Immature natural killer cell (primary cell): ENCODE results near the gene ST6GALNAC3. TPM values are rescaled to one million over a fixed set of nuclear protein-coding genes. Genes with fewer than 3 reads are reported as not detected.

ENCODE experiments used
- DNase-seq, 3 donors: peaks; one replicate each; pipeline ENCODE4 v3.0.0; 2022; ENCODE audit warnings: mixed read lengths in 1 of 3
- H3K27ac Mint-ChIP-seq, 6 donors: one replicate each; pipeline ENCODE4 v1.8.0; 2020; ENCODE audit warnings: mixed read lengths in 6 of 6, mild to moderate bottlenecking in 5 of 6, inconsistent platforms in 4 of 6, moderate library complexity in 3 of 6
- H3K27me3 Mint-ChIP-seq, 3 donors: one replicate each; pipeline ENCODE4 v1.8.0; 2020 to 2021; ENCODE audit warnings: low read depth in 3 of 3, mild to moderate bottlenecking in 3 of 3, mixed read lengths in 3 of 3, moderate library complexity in 3 of 3, inconsistent platforms in 1 of 3
- H3K36me3 Mint-ChIP-seq, 3 donors: one replicate each; pipeline ENCODE4 v1.8.0; 2020; ENCODE audit warnings: mixed read lengths in 3 of 3, inconsistent platforms in 2 of 3, mild to moderate bottlenecking in 2 of 3
- H3K4me1 Mint-ChIP-seq, 2 donors: one replicate each; pipeline ENCODE4 v1.8.0; 2020; ENCODE audit warnings: inconsistent platforms in 2 of 2, mild to moderate bottlenecking in 2 of 2, mixed read lengths in 2 of 2, moderate library complexity in 1 of 2
- H3K4me3 Mint-ChIP-seq, 5 donors: one replicate each; pipeline ENCODE4 v1.8.0; 2020; ENCODE audit warnings: mild to moderate bottlenecking in 5 of 5, mixed read lengths in 5 of 5, inconsistent platforms in 3 of 5, moderate library complexity in 3 of 5
- H3K9me3 Mint-ChIP-seq, 6 donors: one replicate each; pipeline ENCODE4 v1.8.0; 2020; ENCODE audit warnings: mild to moderate bottlenecking in 6 of 6, mixed read lengths in 6 of 6, inconsistent platforms in 4 of 6, moderate library complexity in 3 of 6
- polyA plus RNA-seq, 3 donors: library from polyadenylated mRNA; unstranded; fragments of 300-500 nt; fragmentation: Illumina TruSeq; gene quantifications; one replicate each; pipeline ENCODE4 v1.2.3, GENCODE V29; 2021

ST6GALNAC3 gene
- polyA plus RNA-seq, 3 donors from 2014 or later = not detected

- Mint-ChIP-seq H3K4me3 (no peak overlapping the region), H3K9me3 (peaks cover 0 to 5% (median 0%) of the 10 kb centered on the region in 6 donors), H3K4me1 (no peaks in the 10 kb centered on the region), H3K27ac (no peak overlapping the region), H3K36me3 (no peaks in the 10 kb centered on the region), H3K27me3 (peaks cover 0 to 3% (median 2%) of the 10 kb centered on the region in 3 donors)
- no peak for DNase-seq
These were observed 503.1 kb downstream of the ST6GALNAC3 start for GRCh38 chr1:76577525-76578185.

DNA sequence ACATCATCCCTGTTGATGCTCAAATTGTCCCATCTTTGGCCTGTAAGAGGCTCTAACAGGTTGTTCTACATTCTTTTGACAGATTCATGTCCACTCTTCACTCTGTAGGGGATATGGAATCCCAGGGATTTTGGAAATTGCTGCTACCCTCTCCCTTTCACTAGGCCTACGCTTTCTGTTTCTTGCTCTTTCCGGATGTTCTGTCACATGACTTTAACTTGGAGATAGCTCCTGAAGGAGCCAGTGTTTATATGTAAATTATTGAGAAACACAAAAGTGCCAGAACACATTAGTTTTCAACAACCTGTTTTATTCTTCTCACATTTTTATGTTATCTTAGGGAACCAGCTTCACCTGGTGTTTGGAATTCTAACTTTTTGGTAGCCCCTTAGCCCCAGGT lies 505.7 kb downstream of the ST6GALNAC3 start:
- no peak for DNase-seq
- H3K36me3 Mint-ChIP-seq = no peaks in the 10 kb centered on the region
- no peaks in the 10 kb centered on the region for H3K4me1 Mint-ChIP-seq
- H3K9me3 Mint-ChIP-seq = peaks cover 0 to 3% (median 0%) of the 10 kb centered on the region in 6 donors
- H3K4me3 Mint-ChIP-seq = no peak overlapping the region
- no peak overlapping the region for H3K27ac Mint-ChIP-seq
- peaks cover 0 to 3% (median 0%) of the 10 kb centered on the region in 3 donors for H3K27me3 Mint-ChIP-seq

- H3K9me3 Mint-ChIP-seq = peaks cover 0 to 3% (median 0%) of the 10 kb centered on the region in 6 donors
- no peaks in the 10 kb centered on the region for H3K4me1 Mint-ChIP-seq
- H3K36me3 Mint-ChIP-seq = no peaks in the 10 kb centered on the region
- DNase-seq = no peak
- no peak overlapping the region for H3K27ac Mint-ChIP-seq
- no peak overlapping the region for H3K4me3 Mint-ChIP-seq
- H3K27me3 Mint-ChIP-seq = peaks cover 0 to 2% (median 0%) of the 10 kb centered on the region in 3 donors
These were observed 507.2 kb downstream of the ST6GALNAC3 start for GRCh38 chr1:76581712-76582111.

DNA sequence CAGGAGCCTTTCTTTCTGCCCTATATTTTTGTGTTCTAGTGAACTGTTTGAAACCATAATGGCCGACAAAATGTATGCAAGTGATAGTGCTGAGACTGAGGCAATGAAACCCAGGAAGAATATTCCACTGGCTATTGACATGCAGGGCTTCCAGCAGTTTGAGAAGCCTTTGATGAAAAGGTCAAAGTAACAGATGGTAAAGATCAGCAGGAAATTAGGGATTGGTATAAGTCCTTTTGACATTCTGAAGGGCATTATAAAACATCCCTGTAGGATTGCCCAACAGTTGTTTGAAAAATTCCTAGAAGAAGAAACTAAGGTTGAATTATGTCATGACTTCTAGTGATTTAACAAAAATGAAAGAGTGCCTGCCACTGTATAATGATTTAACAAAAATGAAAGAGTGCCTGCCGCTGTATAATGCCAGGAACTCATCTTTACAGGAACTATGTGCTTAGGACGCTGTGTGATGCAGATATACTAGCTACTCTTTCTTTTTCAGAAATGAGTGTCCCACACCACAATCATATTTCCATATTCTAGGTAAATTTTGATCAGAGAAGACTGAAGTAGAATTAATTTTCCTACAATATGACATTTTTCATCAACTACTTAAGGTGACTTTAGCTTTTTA lies 508.8 kb downstream of the ST6GALNAC3 start:
- DNase-seq = no peak
- no peaks in the 10 kb centered on the region for H3K36me3 Mint-ChIP-seq
- H3K4me1 Mint-ChIP-seq = no peaks in the 10 kb centered on the region
- H3K4me3 Mint-ChIP-seq = no peak overlapping the region
- no peak overlapping the region for H3K27ac Mint-ChIP-seq
- peaks cover 0 to 2% (median 0%) of the 10 kb centered on the region in 3 donors for H3K27me3 Mint-ChIP-seq
- H3K9me3 Mint-ChIP-seq = peaks cover 0 to 3% (median 0%) of the 10 kb centered on the region in 6 donors

- peaks cover 0 to 3% (median 0%) of the 10 kb centered on the region in 6 donors for H3K9me3 Mint-ChIP-seq
- no peaks in the 10 kb centered on the region for H3K4me1 Mint-ChIP-seq
- no peaks in the 10 kb centered on the region for H3K36me3 Mint-ChIP-seq
- DNase-seq = no peak
- H3K27me3 Mint-ChIP-seq = peaks cover 0 to 2% (median under 1%) of the 10 kb centered on the region in 3 donors
- no peak overlapping the region for H3K27ac Mint-ChIP-seq
- no peak overlapping the region for H3K4me3 Mint-ChIP-seq
These were observed 509.4 kb downstream of the ST6GALNAC3 start for GRCh38 chr1:76583875-76584477.

DNA sequence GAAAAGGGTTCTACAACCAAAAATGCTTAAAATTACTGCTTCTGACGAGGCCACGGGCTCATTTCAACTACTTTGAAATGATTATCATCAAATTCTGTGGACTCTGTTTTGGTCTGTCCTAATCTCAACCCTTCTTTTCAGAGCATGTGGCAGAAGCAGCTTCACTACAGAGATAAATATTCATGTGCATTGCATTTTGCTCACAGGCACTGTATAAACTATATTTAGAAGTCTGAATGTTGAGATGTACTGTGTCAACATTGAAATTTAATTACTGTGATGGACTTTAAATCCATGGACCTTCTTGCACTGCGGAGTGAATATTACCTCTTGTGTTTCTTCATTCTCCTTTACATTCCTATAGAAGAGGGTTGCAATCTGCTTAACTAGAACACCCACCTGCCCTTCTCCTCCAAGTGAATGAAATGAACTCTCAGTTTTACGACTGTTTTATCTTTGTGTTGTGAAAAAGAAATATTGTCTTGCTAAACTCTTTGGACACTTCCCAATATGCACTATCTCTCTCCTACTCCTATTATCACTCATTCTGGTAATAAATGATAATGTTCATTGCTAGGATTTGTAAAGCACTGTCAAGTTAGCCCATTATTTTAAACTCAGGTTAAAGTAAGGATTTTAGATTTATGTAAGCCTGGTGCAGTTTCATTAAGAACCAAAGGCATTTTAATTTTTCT lies 511.6 kb downstream of the ST6GALNAC3 start:
- no peak for DNase-seq
- Mint-ChIP-seq H3K36me3 (no peaks in the 10 kb centered on the region), H3K27me3 (peaks cover 0 to 3% (median 2%) of the 10 kb centered on the region in 3 donors), H3K9me3 (no peaks in the 10 kb centered on the region), H3K4me3 (no peak overlapping the region), H3K27ac (no peak overlapping the region), H3K4me1 (no peaks in the 10 kb centered on the region)

- no peak for DNase-seq
- H3K27me3 Mint-ChIP-seq = peaks cover 0 to 3% (median 2%) of the 10 kb centered on the region in 3 donors
- no peak overlapping the region for H3K27ac Mint-ChIP-seq
- H3K4me3 Mint-ChIP-seq = no peak overlapping the region
- H3K36me3 Mint-ChIP-seq = no peaks in the 10 kb centered on the region
- no peaks in the 10 kb centered on the region for H3K9me3 Mint-ChIP-seq
- H3K4me1 Mint-ChIP-seq = no peaks in the 10 kb centered on the region
These were observed 512.7 kb downstream of the ST6GALNAC3 start for GRCh38 chr1:76587212-76587611.

- DNase-seq = no peak
- no peaks in the 10 kb centered on the region for H3K4me1 Mint-ChIP-seq
- H3K27ac Mint-ChIP-seq = no peak overlapping the region
- H3K36me3 Mint-ChIP-seq = no peaks in the 10 kb centered on the region
- no peaks in the 10 kb centered on the region for H3K9me3 Mint-ChIP-seq
- H3K27me3 Mint-ChIP-seq = peaks cover 0 to 5% (median 2%) of the 10 kb centered on the region in 3 donors
- no peak overlapping the region for H3K4me3 Mint-ChIP-seq
These were observed 516.9 kb downstream of the ST6GALNAC3 start for GRCh38 chr1:76591461-76591860.

GRCh38 chr1:76591963-76592362 lies 517.4 kb downstream of the ST6GALNAC3 start:
- Mint-ChIP-seq H3K27ac (no peak overlapping the region), H3K36me3 (no peaks in the 10 kb centered on the region), H3K4me3 (no peak overlapping the region), H3K27me3 (peaks cover 0 to 5% (median 2%) of the 10 kb centered on the region in 3 donors), H3K9me3 (no peaks in the 10 kb centered on the region), H3K4me1 (no peaks in the 10 kb centered on the region)
- DNase-seq = no peak

DNA sequence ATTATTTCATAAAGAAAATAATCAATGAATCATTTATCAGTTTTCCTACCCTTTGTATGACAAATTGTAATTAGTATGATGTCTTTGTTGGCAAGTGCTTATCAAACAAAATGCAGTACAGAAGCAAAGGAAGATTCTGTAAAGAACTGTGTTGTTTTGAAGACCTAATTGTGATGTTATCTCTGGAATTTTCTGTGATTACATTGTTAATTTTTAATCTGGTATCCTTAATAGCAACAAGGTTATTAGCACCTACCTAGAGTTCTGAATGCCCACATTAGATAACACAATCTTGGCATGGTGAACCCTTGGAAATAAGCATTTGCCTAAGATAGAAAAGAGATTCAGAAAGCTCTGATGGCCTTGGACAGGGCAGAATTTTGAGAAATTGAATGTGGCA lies 518.6 kb downstream of the ST6GALNAC3 start:
- H3K4me3 Mint-ChIP-seq = no peak overlapping the region
- H3K27me3 Mint-ChIP-seq = peaks cover 0 to 5% (median 2%) of the 10 kb centered on the region in 3 donors
- no peaks in the 10 kb centered on the region for H3K4me1 Mint-ChIP-seq
- H3K27ac Mint-ChIP-seq = no peak overlapping the region
- H3K36me3 Mint-ChIP-seq = no peaks in the 10 kb centered on the region
- no peak for DNase-seq
- H3K9me3 Mint-ChIP-seq = peaks cover 0 to 3% (median 0%) of the 10 kb centered on the region in 6 donors

DNA sequence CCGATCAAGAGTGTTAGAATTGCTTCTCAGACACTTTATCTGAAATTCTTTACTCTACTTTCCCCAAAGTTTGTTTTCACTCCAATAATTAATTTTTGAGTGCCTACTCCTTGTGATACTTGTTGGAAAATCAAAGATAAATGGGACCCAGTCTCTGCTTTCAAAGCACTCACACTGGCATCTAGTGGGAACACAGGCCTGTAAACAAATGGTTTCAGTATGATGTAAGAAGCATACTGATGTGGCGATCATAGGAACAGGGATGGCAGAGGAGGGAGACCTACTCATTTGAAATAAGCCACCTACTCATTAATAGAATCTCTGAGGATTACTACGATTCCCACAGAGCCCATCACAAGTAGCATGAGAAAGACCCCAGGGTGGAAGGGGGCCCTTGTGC lies 519.1 kb downstream of the ST6GALNAC3 start:
- Mint-ChIP-seq H3K27me3 (peaks cover 0 to 5% (median 2%) of the 10 kb centered on the region in 3 donors), H3K36me3 (no peaks in the 10 kb centered on the region), H3K27ac (no peak overlapping the region), H3K4me1 (no peaks in the 10 kb centered on the region), H3K4me3 (no peak overlapping the region), H3K9me3 (peaks cover 0 to 3% (median 0%) of the 10 kb centered on the region in 6 donors)
- no peak for DNase-seq

DNA sequence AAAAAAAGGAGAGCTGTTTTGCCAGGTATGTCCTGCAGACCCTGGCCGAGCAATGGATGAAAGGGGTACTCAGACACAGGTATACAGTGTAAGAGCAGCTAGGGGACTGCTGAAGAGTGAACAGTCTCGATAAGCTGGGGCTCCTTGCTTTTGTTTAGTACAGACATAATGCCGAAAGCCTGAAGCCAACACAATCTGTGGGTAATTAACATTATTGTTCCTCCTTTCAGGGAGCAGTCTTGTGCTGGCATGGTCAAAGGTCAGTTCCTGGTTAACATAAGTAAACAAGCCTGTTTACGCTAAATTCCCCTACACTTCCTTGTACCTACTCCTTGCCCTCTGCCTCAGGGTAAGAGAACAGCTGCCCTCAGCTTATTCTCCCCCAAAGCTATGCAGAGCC lies 520.5 kb downstream of the ST6GALNAC3 start:
- Mint-ChIP-seq H3K9me3 (peaks cover 0 to 3% (median 0%) of the 10 kb centered on the region in 6 donors), H3K27me3 (peaks cover 0 to 2% (median 1%) of the 10 kb centered on the region in 3 donors), H3K4me1 (no peaks in the 10 kb centered on the region), H3K36me3 (no peaks in the 10 kb centered on the region), H3K27ac (no peak overlapping the region), H3K4me3 (no peak overlapping the region)
- DNase-seq = no peak

- peaks cover 0 to 6% (median 0%) of the 10 kb centered on the region in 6 donors for H3K9me3 Mint-ChIP-seq
- H3K27me3 Mint-ChIP-seq = peaks cover 0 to 2% (median 0%) of the 10 kb centered on the region in 3 donors
- no peak overlapping the region for H3K4me3 Mint-ChIP-seq
- H3K4me1 Mint-ChIP-seq = no peaks in the 10 kb centered on the region
- H3K27ac Mint-ChIP-seq = no peak overlapping the region
- no peak for DNase-seq
- no peaks in the 10 kb centered on the region for H3K36me3 Mint-ChIP-seq
These were observed 526.9 kb downstream of the ST6GALNAC3 start for GRCh38 chr1:76601465-76601864.

DNA sequence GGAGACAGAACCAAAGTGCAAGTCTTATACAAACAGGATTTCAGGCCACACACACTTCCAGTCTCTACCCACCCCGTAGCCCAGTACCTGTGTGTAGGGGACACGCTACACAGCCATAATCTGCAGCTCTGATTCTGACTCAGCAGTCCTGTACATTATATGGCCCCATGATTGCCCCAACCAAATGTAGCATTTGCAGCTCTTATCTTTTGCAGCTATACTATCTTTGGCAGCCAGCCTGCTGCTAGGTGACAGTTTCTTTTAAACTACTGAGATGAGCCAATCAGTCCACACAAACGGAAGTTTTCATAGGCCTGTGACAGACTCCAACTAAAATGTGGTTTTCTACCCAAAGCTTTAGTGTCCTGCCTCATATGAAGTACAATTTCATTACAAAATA lies 533.2 kb downstream of the ST6GALNAC3 start:
- DNase-seq = no peak
- H3K9me3 Mint-ChIP-seq = peaks cover 0 to 3% (median 0%) of the 10 kb centered on the region in 6 donors
- no peak overlapping the region for H3K4me3 Mint-ChIP-seq
- no peaks in the 10 kb centered on the region for H3K4me1 Mint-ChIP-seq
- H3K27ac Mint-ChIP-seq = no peak overlapping the region
- no peaks in the 10 kb centered on the region for H3K27me3 Mint-ChIP-seq
- H3K36me3 Mint-ChIP-seq = no peaks in the 10 kb centered on the region
